LNCAP (cell line): ENCODE results near the gene C17orf58.

Experiments used
- CTCF ChIP-seq: fragments of 450-650 bp; IDR thresholded peaks from 2 replicates; pipeline ENCODE4 v1.5.1; 2017; ENCODE audit warnings: mild to moderate bottlenecking

Gene C17orf58

GRCh38 chr17:68013385-68013784, 17.1 kb upstream of the C17orf58 start:
- TF ChIP-seq CTCF: no peak

- peak; percentile 93 for TF ChIP-seq CTCF
These were observed 15.0 kb upstream of the C17orf58 start for GRCh38 chr17:68011199-68011665.

GRCh38 chr17:68006797-68007196, 10.5 kb upstream of the C17orf58 start:
- TF ChIP-seq CTCF: no peak

GRCh38 chr17:68004201-68004600, 7.9 kb upstream of the C17orf58 start:
- no peak for TF ChIP-seq CTCF

- TF ChIP-seq CTCF: no peak
These were observed 3.1 kb upstream of the C17orf58 start for GRCh38 chr17:67999291-67999911.

GRCh38 chr17:67998466-67998865, 2.2 kb upstream of the C17orf58 start:
- TF ChIP-seq CTCF: no peak

- TF ChIP-seq CTCF: no peak
These were observed 552 bp downstream of the C17orf58 start for GRCh38 chr17:67995570-67996263.
